OCI-LY1 (cell line): ENCODE data around the gene USP13.

Source experiments
- H2AFZ ChIP-seq: fragments of 200-600 bp; sonication (generic), shearing (Covaris generic); 2 replicates; pipeline ENCODE4 v1.6.0; 2014; ENCODE audit warnings: antibody characterized with exemption, mild to moderate bottlenecking, low read length
- H3F3A ChIP-seq: fragments of 200-600 bp; sonication (generic), shearing (Covaris generic); 2 replicates; pipeline ENCODE4 v1.6.0; 2014; ENCODE audit warnings: mild to moderate bottlenecking, antibody characterized with exemption, low read length, moderate library complexity; ENCODE audit not compliant: insufficient read depth
- H3K27ac ChIP-seq: fragments of 200-600 bp; sonication (generic); 2 replicates; pipeline ENCODE4 v1.5.1; 2014; ENCODE audit warnings: low read length, mixed run types, mild to moderate bottlenecking, low read depth; ENCODE audit not compliant: poor library complexity, severe bottlenecking
- H3K27me3 ChIP-seq: fragments of 200-600 bp; sonication (generic); 2 replicates; pipeline ENCODE4 v1.6.0; 2014; ENCODE audit warnings: antibody characterized with exemption, mild to moderate bottlenecking, low read length, moderate library complexity; ENCODE audit not compliant: insufficient read depth
- H3K36me3 ChIP-seq: fragments of 200-600 bp; sonication (generic); 2 replicates; pipeline ENCODE4 v1.6.1; 2014; ENCODE audit warnings: mild to moderate bottlenecking, antibody characterized with exemption, low read length, moderate library complexity, mixed read lengths; ENCODE audit not compliant: insufficient read depth
- H3K4me1 ChIP-seq: fragments of 200-600 bp; sonication (generic); 2 replicates; pipeline ENCODE4 v1.5.1; 2014; ENCODE audit warnings: mild to moderate bottlenecking, low read length, moderate library complexity; ENCODE audit not compliant: insufficient read depth, severe bottlenecking
- H3K4me2 ChIP-seq: fragments of 200-600 bp; sonication (generic), shearing (Covaris generic); 2 replicates; pipeline ENCODE4 v1.6.1; 2014; ENCODE audit warnings: low read length
- H3K4me3 ChIP-seq: fragments of 200-600 bp; sonication (generic); 2 replicates; pipeline ENCODE4 v1.5.1; 2014; ENCODE audit warnings: low read length, low read depth, mild to moderate bottlenecking, mixed read lengths; ENCODE audit not compliant: poor library complexity, severe bottlenecking
- H3K79me2 ChIP-seq: fragments of 200-600 bp; shearing (Covaris generic); 2 replicates; pipeline ENCODE4 v1.6.1; 2016; ENCODE audit warnings: mixed run types, low read length, mixed read lengths; ENCODE audit not compliant: insufficient read depth
- H3K9ac ChIP-seq: fragments of 200-600 bp; sonication (generic), shearing (Covaris generic); 2 replicates; pipeline ENCODE4 v1.6.1; 2014; ENCODE audit warnings: mild to moderate bottlenecking, low read length, mixed read lengths
- H3K9me2 ChIP-seq: fragments of 200-600 bp; sonication (generic), shearing (Covaris generic); 2 replicates; pipeline ENCODE4 v1.6.1; 2014; ENCODE audit warnings: low read depth, mild to moderate bottlenecking, low read length, mixed read lengths
- H3K9me3 ChIP-seq: fragments of 200-600 bp; shearing (Covaris generic); 2 replicates; pipeline ENCODE4 v1.6.1; 2014; ENCODE audit warnings: low read length, mixed read lengths
- H4K20me1 ChIP-seq: fragments of 200-600 bp; sonication (generic), shearing (Covaris generic); 2 replicates; pipeline ENCODE4 v1.6.0; 2016; ENCODE audit warnings: mild to moderate bottlenecking, low read length; ENCODE audit not compliant: insufficient read depth
- CTCF ChIP-seq: fragments of 200-600 bp; sonication (generic), shearing (Covaris generic); IDR thresholded peaks from 2 replicates; pipeline ENCODE4 v1.5.1; 2017; ENCODE audit warnings: mild to moderate bottlenecking, antibody characterized with exemption, low read length, moderate library complexity, mixed read lengths
- EZH2 ChIP-seq: fragments of 200-600 bp; sonication (generic), shearing (Covaris generic); IDR thresholded peaks from 2 replicates; pipeline ENCODE4 v1.8.0; 2017; ENCODE audit warnings: borderline replicate concordance, mixed run types, mild to moderate bottlenecking, antibody characterized with exemption, low read length, moderate library complexity, mixed read lengths

Gene USP13

GRCh38 chr3:179651687-179652446, 973 bp upstream of the USP13 start:
- H3K27me3 ChIP-seq: no peaks in the 10 kb centered on the region
- H3K9ac ChIP-seq: peak overlapping the region; percentile 78
- peak overlapping the region; percentile 54 for H3K27ac ChIP-seq
- H3K4me3 ChIP-seq: peak overlapping the region; percentile 87
- peak overlapping the region; percentile 0; the same call in 1 of the 2 replicates for H2AFZ ChIP-seq
- peaks cover 13% of the 10 kb centered on the region for H3K36me3 ChIP-seq
- peak overlapping the region; percentile 61 for H3K4me2 ChIP-seq
- no peaks in the 10 kb centered on the region for H3K9me3 ChIP-seq
- TF ChIP-seq EZH2 (no peak), CTCF (no peak)
- no peaks in the 10 kb centered on the region for H3K9me2 ChIP-seq
- peaks cover 31% of the 10 kb centered on the region for H3K79me2 ChIP-seq
- no peaks in the 10 kb centered on the region for H4K20me1 ChIP-seq
- peaks cover 6% of the 10 kb centered on the region for H3F3A ChIP-seq
- H3K4me1 ChIP-seq: peaks cover 28% of the 10 kb centered on the region

DNA sequence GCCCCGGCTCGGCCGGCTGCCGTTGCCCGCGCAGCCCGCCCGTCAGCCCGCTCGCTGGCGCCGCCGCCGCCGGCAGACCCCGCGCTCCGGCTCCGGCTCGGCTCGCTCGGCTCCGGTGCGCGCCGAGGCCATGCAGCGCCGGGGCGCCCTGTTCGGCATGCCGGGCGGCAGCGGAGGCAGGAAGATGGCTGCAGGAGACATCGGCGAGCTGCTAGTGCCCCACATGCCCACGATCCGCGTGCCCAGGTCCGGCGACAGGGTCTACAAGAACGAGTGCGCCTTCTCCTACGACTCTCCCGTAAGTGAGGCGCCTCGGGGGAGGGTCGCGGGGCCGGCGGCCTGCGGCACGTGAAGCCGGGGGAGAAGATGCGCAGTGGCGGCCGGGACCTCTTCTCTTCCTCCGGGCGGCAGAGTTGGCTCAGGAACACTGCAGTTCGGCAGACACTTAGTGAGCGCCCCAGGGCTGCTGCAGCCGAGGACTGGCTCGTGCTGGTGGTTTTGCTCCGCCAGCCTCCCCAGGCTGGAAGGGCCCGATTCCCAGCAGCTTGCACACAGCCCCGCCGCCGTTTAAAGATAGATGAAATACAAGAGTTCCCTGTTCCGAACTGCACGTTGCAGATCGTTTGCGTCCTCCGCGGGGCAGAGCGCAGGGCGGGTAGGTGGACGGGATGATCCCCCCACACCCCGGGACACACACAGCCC, 407 bp downstream of the USP13 start:
- peak; percentile 28; the same call in 1 of the 2 replicates for TF ChIP-seq CTCF
- TF ChIP-seq EZH2: no peak
- Histone ChIP-seq H3K4me1 (peaks cover 35% of the 10 kb centered on the region), H3K4me2 (peak overlapping the region; percentile 72), H3K4me3 (peak overlapping the region; percentile 87), H3K36me3 (peaks cover 14% of the 10 kb centered on the region), H3K9ac (peak overlapping the region; percentile 78), H3K27me3 (no peaks in the 10 kb centered on the region), H3K9me2 (no peaks in the 10 kb centered on the region), H3K9me3 (no peaks in the 10 kb centered on the region), H4K20me1 (no peaks in the 10 kb centered on the region), H3K79me2 (peaks cover 45% of the 10 kb centered on the region), H3K27ac (peak overlapping the region; percentile 83), H3F3A (peaks cover 6% of the 10 kb centered on the region), H2AFZ (no peak overlapping the region)

GRCh38 chr3:179655236-179655635, 2.4 kb downstream of the USP13 start:
- H3K4me2 ChIP-seq: peak overlapping the region; percentile 72

More at GRCh38 chr3:179655236-179655635, 2.4 kb downstream of the USP13 start:
- Histone ChIP-seq H3K27me3 (no peaks in the 10 kb centered on the region), H3K27ac (no peak overlapping the region), H3K9me2 (no peaks in the 10 kb centered on the region), H3K4me3 (peak overlapping the region; percentile 87), H3F3A (peaks cover 6% of the 10 kb centered on the region), H4K20me1 (no peaks in the 10 kb centered on the region), H3K9me3 (no peaks in the 10 kb centered on the region), H3K36me3 (peaks cover 14% of the 10 kb centered on the region), H3K9ac (no peak overlapping the region; the same call in 1 of the 2 replicates), H2AFZ (no peak overlapping the region), H3K79me2 (peaks cover 64% of the 10 kb centered on the region), H3K4me1 (peaks cover 43% of the 10 kb centered on the region)
- TF ChIP-seq CTCF (no peak), EZH2 (no peak)
